SK-N-SH (cell line): ENCODE measurements around the gene SLC7A11.

Source experiments
- CTCF ChIP-seq: fragments of 200-600 bp; sonication (generic); IDR thresholded peaks from 2 replicates; pipeline ENCODE4 v1.6.1; 2017; ENCODE audit warnings: antibody characterized with exemption, mild to moderate bottlenecking, moderate library complexity
- RAD21 ChIP-seq: IDR thresholded peaks from 2 replicates; pipeline ENCODE4 v1.6.1; 2012; ENCODE audit warnings: mild to moderate bottlenecking, low read length

- no peak for TF ChIP-seq RAD21
- TF ChIP-seq CTCF, result no peak
These were observed 1.2 kb upstream of the SLC7A11 start for GRCh38 chr4:138243369-138243768.
